ENCODE measurements around the gene PRPH. TPM values are rescaled to one million over a fixed set of nuclear protein-coding genes. Genes with fewer than 3 reads are reported as not detected.
"Not testable (repeated sequence)": the region's sequence is repeated elsewhere in the genome, so short reads cannot be mapped to it uniquely, and the experiment has no call there.

PRPH gene
- total and polyA plus RNA-seq, 9 of the 15 experiments (the other 6 are each of a cell fraction or from before 2014, with no cell fraction given): 0.27 to 1.9 (median 1.3) TPM; not detected in 1

- H3K36me3 ChIP-seq (ENCODE audit: control insufficient read depth, insufficient read depth, low read length); H3K9me3 ChIP-seq (replicated peaks; ENCODE audit: control insufficient read depth, insufficient read depth, low read depth, low read length); H2AFZ ChIP-seq (ENCODE audit: low read depth, low read length); H4K20me1 ChIP-seq (replicated peaks; ENCODE audit: control insufficient read depth, insufficient read depth, low read length); CTCF ChIA-PET (ENCODE audit: low intra/inter-chr PET ratio); H3K4me2 ChIP-seq (ENCODE audit: insufficient read depth, low read length); H3K9me1 ChIP-seq (ENCODE audit: control insufficient read depth, insufficient read depth, low read length); H3K27ac ChIP-seq (ENCODE audit: extremely low read depth, low read depth, low read length); H3K79me2 ChIP-seq (ENCODE audit: control insufficient read depth, insufficient read depth, low read length); BruUV-seq (replicated peaks); intact Hi-C loops (cut with micrococcal nuclease); DNase-seq (ENCODE audit: extremely low read depth in 1 of 4, low spot score in 3 of 4); in situ Hi-C loops (cut with MboI); H3K4me3 ChIP-seq; ATAC-seq; H3K27me3 ChIP-seq (ENCODE audit: control insufficient read depth in 2 of 2, insufficient read depth in 2 of 2, low read length in 2 of 2): not testable (repeated sequence)
- peak overlapping the region in 1 of 2 experiments; percentile 10; a peak in 1 of 4 replicates for H3K9ac ChIP-seq (ENCODE audit: insufficient read depth in 1 of 2, low read depth in 2 of 2, low read length in 2 of 2)
- peaks cover 17 to 18% of the 10 kb centered on the region in 2 experiments; a peak in 4 of 5 replicates for H3K4me1 ChIP-seq (replicated peaks in 1 of 2; ENCODE audit: control insufficient read depth in 2 of 2, insufficient read depth in 2 of 2, low read length in 2 of 2)
- POLR2A ChIA-PET: interaction anchor here (0.6 to 5.5 kb wide), 3 partner anchors 9 to 127 kb away, joined by 3 to 61 read pairs (median 5); partner anchors contain the start of gene TUBA1C
- FAIRE-seq: peak; percentile 11
- TF ChIP-seq ZNF121 (CRISPR knock-in tag; conservative IDR thresholded peaks at IDR 0.05) (peak; percentile 96), KDM1A (IDR thresholded peaks at IDR 0.05) (peak; percentile 17 to 47; a peak in 1 of 4 replicates), NFATC3 (IDR thresholded peaks at IDR 0.05) (peak; percentile 86)
- WGBS (ENCODE audit: insufficient coverage, low coverage, missing lambda C conversion rate): 81% methylated on average over 9 of the region's 10 CpGs
Measured at GRCh38 chr12:49257508-49258184, 37.3 kb upstream of the PRPH start.

GRCh38 chr12:49259452-49259851, 35.5 kb upstream of the PRPH start:
- H3K27ac ChIP-seq (ENCODE audit: extremely low read depth, low read depth, low read length): no peak overlapping the region
- no peaks in the 10 kb centered on the region for H4K20me1 ChIP-seq (replicated peaks; ENCODE audit: control insufficient read depth, insufficient read depth, low read length)
- no peaks in the 10 kb centered on the region for H3K9me3 ChIP-seq (replicated peaks; ENCODE audit: control insufficient read depth, insufficient read depth, low read depth, low read length)
- in situ Hi-C loops (cut with MboI): no loop called here
- H3K4me1 ChIP-seq (replicated peaks in 1 of 2; ENCODE audit: control insufficient read depth in 2 of 2, insufficient read depth in 2 of 2, low read length in 2 of 2): peaks cover 21 to 22% of the 10 kb centered on the region in 2 experiments; a peak in 4 of 5 replicates
- POLR2A ChIA-PET: interaction anchor here (1.2 to 5.5 kb wide), 3 partner anchors 7 to 129 kb away, joined by 3 to 61 read pairs (median 6); partner anchors contain the start of gene TUBA1C
- H3K36me3 ChIP-seq (ENCODE audit: control insufficient read depth, insufficient read depth, low read length): no peaks in the 10 kb centered on the region
- BruUV-seq (replicated peaks): no TSS peak
- TF ChIP-seq ZNF316 (IDR thresholded peaks at IDR 0.05): 0 out of 2 replicates have a peak, but pooled peaks have one; percentile 23
- no peak for TF ChIP-seq ZNF561 (CRISPR knock-in tag; conservative IDR thresholded peaks at IDR 0.05)
- intact Hi-C loops (cut with micrococcal nuclease): no loop called here
- H3K79me2 ChIP-seq (ENCODE audit: control insufficient read depth, insufficient read depth, low read length): peaks cover 15% of the 10 kb centered on the region
- H3K9me1 ChIP-seq (ENCODE audit: control insufficient read depth, insufficient read depth, low read length): no peaks in the 10 kb centered on the region
- WGBS (ENCODE audit: insufficient coverage, low coverage, missing lambda C conversion rate): 63% methylated on average over 4 of the region's 4 CpGs
- FAIRE-seq: no peak
- no peak overlapping the region for H3K4me3 ChIP-seq
- no peak for DNase-seq (ENCODE audit: extremely low read depth in 1 of 4, low spot score in 3 of 4)
- no peak overlapping the region for H2AFZ ChIP-seq (ENCODE audit: low read depth, low read length)
- no peak for ATAC-seq
- H3K9ac ChIP-seq (ENCODE audit: insufficient read depth in 1 of 2, low read depth in 2 of 2, low read length in 2 of 2): no peak overlapping the region
- CTCF ChIA-PET (ENCODE audit: low intra/inter-chr PET ratio): no interaction called here
- H3K27me3 ChIP-seq (ENCODE audit: control insufficient read depth in 2 of 2, insufficient read depth in 2 of 2, low read length in 2 of 2): no peaks in the 10 kb centered on the region
- no peak overlapping the region for H3K4me2 ChIP-seq (ENCODE audit: insufficient read depth, low read length)

All from K562 (cell line).